B cell (primary cell): ENCODE results near the gene HCN2. TPM values are rescaled to one million over a fixed set of nuclear protein-coding genes. Genes with fewer than 3 reads are reported as not detected.

Experiments used
- ATAC-seq: fragments of 200-7000 bp; cut with Tn5 transposase; one replicate; pipeline ENCODE4 v1.10.0; 2021; ENCODE audit warnings: low read depth, mild to moderate bottlenecking, moderate number of reproducible peaks, moderate library complexity
- CTCF ChIA-PET: fragments of 350-600 bp; sonication (Branson Sonifier 250); formaldehyde crosslinking; loops from one replicate; lab custom pipeline; 2021; ENCODE audit warnings: antibody characterized with exemption, inconsistent platforms; lab: Charles Lee
- POLR2A ChIA-PET: fragments of 350-600 bp; sonication (Branson Sonifier 250); formaldehyde crosslinking; loops from one replicate; lab custom pipeline; 2021; ENCODE audit warnings: antibody characterized with exemption; lab: Charles Lee
- DNase-seq: peaks from one replicate; pipeline ENCODE4 v3.0.0; 2013
- H2AFZ ChIP-seq: 2 replicates; pipeline ENCODE4 v1.6.1; 2012; ENCODE audit warnings: mild to moderate bottlenecking, low read depth, low read length; ENCODE audit not compliant: insufficient read depth, poor library complexity, severe bottlenecking
- H3K27ac ChIP-seq, 2 donors: 1 replicate in 1 of 2; 2 replicates in 1 of 2; pipeline ENCODE4 v1.5.1; 2012 to 2013; ENCODE audit warnings: low read length in 2 of 2, mild to moderate bottlenecking in 2 of 2, moderate library complexity in 1 of 2
- H3K27me3 ChIP-seq, 4 experiments: fragments of 200-600 bp in 1 of 4; sonication (generic) in 1 of 4; replicated peaks in 1 of 4; 1 replicate in 2 of 4; 2 replicates in 2 of 4; pipeline versions ENCODE4 v1.6.1 to v1.7.0; 2013 to 2016; ENCODE audit warnings: low read length in 3 of 4, mild to moderate bottlenecking in 2 of 4, mixed read lengths in 1 of 4, moderate library complexity in 1 of 4; ENCODE audit not compliant: insufficient read depth in 4 of 4, control insufficient read depth in 3 of 4; ENCODE audit errors: control extremely low read depth in 1 of 4
- H3K36me3 ChIP-seq, 2 experiments: replicated peaks in 1 of 2; 1 replicate in 1 of 2; 2 replicates in 1 of 2; pipeline versions ENCODE4 v1.6.1 to v1.7.1; 2013; ENCODE audit warnings: low read length in 1 of 2; ENCODE audit not compliant: insufficient read depth in 2 of 2, control insufficient read depth in 1 of 2; ENCODE audit errors: control extremely low read depth in 1 of 2, extremely low read depth in 1 of 2
- H3K4me1 ChIP-seq, 2 donors: fragments of 200-600 bp in 1 of 2; sonication (generic) in 1 of 2; 1 replicate in 1 of 2; 2 replicates in 1 of 2; pipeline versions ENCODE4 v1.5.1 to v1.6.1; 2013 to 2017; ENCODE audit warnings: low read length in 2 of 2; ENCODE audit not compliant: control insufficient read depth in 2 of 2, insufficient read depth in 2 of 2
- H3K4me2 ChIP-seq: replicated peaks from 2 replicates; pipeline ENCODE3; 2012; ENCODE audit warnings: mild to moderate bottlenecking, low read depth, low read length; ENCODE audit not compliant: poor library complexity, severe bottlenecking
- H3K4me3 ChIP-seq, 5 experiments: fragments of 200-600 bp in 1 of 5; sonication (generic) in 1 of 5; 1 replicate in 3 of 5; 2 replicates in 2 of 5; pipeline versions ENCODE4 v1.5.1 to v1.7.0; 2011 to 2016; ENCODE audit warnings: low read length in 4 of 5, mild to moderate bottlenecking in 4 of 5, low read depth in 2 of 5, control low read depth in 1 of 5, moderate library complexity in 1 of 5; ENCODE audit not compliant: insufficient read depth in 1 of 5; ENCODE audit errors: control extremely low read depth in 1 of 5, extremely low read depth in 1 of 5
- H3K79me2 ChIP-seq: fragments of 200-600 bp; sonication (generic); one replicate; pipeline ENCODE4 v1.6.0; 2016; ENCODE audit warnings: low read length; ENCODE audit not compliant: control insufficient read depth, insufficient read depth
- H3K9ac ChIP-seq: fragments of 200-600 bp; sonication (generic); 2 replicates; pipeline ENCODE4 v1.6.1; 2017; ENCODE audit warnings: mild to moderate bottlenecking, low read length, moderate library complexity
- H3K9me3 ChIP-seq, 3 donors: one replicate each; pipeline versions ENCODE4 v1.6.1 to v1.7.1; 2013; ENCODE audit warnings: low read length in 2 of 3; ENCODE audit not compliant: control insufficient read depth in 2 of 3, insufficient read depth in 1 of 3; ENCODE audit errors: control extremely low read depth in 1 of 3
- H4K20me1 ChIP-seq: 2 replicates; pipeline ENCODE4 v1.6.0; 2012; ENCODE audit warnings: mild to moderate bottlenecking, low read length; ENCODE audit not compliant: insufficient read depth, control insufficient read depth, poor library complexity, severe bottlenecking
- H3K27ac Mint-ChIP-seq: one replicate; pipeline ENCODE4 v1.8.0; 2021; ENCODE audit warnings: mixed read lengths
- H3K27me3 Mint-ChIP-seq: one replicate; pipeline ENCODE4 v1.8.0; 2021; ENCODE audit warnings: mixed read lengths
- H3K4me1 Mint-ChIP-seq: one replicate; pipeline ENCODE4 v1.8.0; 2021; ENCODE audit warnings: mixed read lengths
- H3K4me3 Mint-ChIP-seq: one replicate; pipeline ENCODE4 v1.8.0; 2021; ENCODE audit warnings: mixed read lengths
- H3K9me3 Mint-ChIP-seq: one replicate; pipeline ENCODE4 v1.8.0; 2022; ENCODE audit warnings: mixed read lengths; ENCODE audit not compliant: insufficient read depth
- EZH2 ChIP-seq: IDR thresholded peaks from 2 replicates; pipeline ENCODE4 v1.6.1; 2012; ENCODE audit warnings: borderline replicate concordance, low read depth, mild to moderate bottlenecking, moderate library complexity, low read length; ENCODE audit not compliant: insufficient read depth, poor library complexity, severe bottlenecking
- WGBS: methylation state at CpG from one replicate; pipeline ENCODE4 v1.1.5; 2013; ENCODE audit warnings: missing lambda C conversion rate; ENCODE audit not compliant: insufficient coverage; 5-methylcytosine and 5-hydroxymethylcytosine counted together
- intact Hi-C: fragments of 100-400 bp; cut with micrococcal nuclease; formaldehyde crosslinking; loops from one replicate; pipeline ENCODE4 v1.10.0; 2022
- polyA plus RNA-seq: library from polyadenylated mRNA; depleted of rRNA; stranded (reverse); fragments of >200 nt; gene quantifications from 2 replicates; pipeline ENCODE4 v1.2.3, GENCODE V29; 2012
- total RNA-seq, 2 donors: library from RNA; stranded (reverse); fragments of 120-200 nt in 1 of 2; gene quantifications; 1 replicate in 1 of 2; 2 replicates in 1 of 2; pipeline versions ENCODE4 v1.2.3 to v1.2.4, GENCODE V29; 2013 to 2022
- TF ChIP-seq, protein P1 (sequence below): fragments of 200-600 bp; IDR thresholded peaks from one replicate; pipeline ENCODE4 v1.8.0; 2022; ENCODE audit warnings: antibody characterized with exemption, mild to moderate bottlenecking

The HCN2 gene
- total and polyA plus RNA-seq, 2 donors (not counting 1 experiment from before 2014, with no cell fraction given) = 0.27 to 0.57 TPM

DNA sequence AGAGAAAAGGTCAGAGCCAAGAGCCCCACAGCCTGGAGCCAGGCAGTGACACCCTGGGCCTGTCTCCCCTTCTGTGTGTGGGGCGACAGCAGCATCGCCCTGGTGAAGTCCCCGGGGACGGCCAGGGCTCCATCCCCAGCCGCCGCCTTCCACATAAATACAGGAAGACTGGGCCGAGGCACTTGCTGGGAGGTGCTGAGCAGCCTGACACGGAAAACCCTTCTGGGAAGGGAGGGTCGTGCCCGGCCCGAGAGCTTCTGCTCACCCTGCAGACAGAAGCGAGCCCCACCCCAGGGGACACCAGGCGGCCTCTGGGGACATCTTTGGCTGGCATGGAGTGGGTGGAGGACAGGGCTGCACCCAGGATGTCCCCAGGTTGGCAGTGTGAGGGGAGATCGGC, 55.1 kb downstream of the HCN2 start:
- Histone ChIP-seq H4K20me1 (peaks cover 54% of the 10 kb centered on the region), H3K27me3 (no peaks in the 10 kb centered on the region), H3K4me3 (no peak overlapping the region), H3K9me3 (no peaks in the 10 kb centered on the region), H3K9ac (no peak overlapping the region), H3K79me2 (no peaks in the 10 kb centered on the region), H3K4me1 (peaks cover 0 to 10% of the 10 kb centered on the region in 2 donors), H3K4me2 (no peak overlapping the region), H3K27ac (peak overlapping the region in 1 of 2 donors; percentile 43), H2AFZ (no peak overlapping the region), H3K36me3 (peaks cover 0 to 26% of the 10 kb centered on the region in 2 experiments)
- peaks cover 11% of the 10 kb centered on the region for H3K4me1 Mint-ChIP-seq
- H3K27me3 Mint-ChIP-seq = no peaks in the 10 kb centered on the region
- no peaks in the 10 kb centered on the region for H3K9me3 Mint-ChIP-seq
- TF ChIP-seq, protein P1, sequence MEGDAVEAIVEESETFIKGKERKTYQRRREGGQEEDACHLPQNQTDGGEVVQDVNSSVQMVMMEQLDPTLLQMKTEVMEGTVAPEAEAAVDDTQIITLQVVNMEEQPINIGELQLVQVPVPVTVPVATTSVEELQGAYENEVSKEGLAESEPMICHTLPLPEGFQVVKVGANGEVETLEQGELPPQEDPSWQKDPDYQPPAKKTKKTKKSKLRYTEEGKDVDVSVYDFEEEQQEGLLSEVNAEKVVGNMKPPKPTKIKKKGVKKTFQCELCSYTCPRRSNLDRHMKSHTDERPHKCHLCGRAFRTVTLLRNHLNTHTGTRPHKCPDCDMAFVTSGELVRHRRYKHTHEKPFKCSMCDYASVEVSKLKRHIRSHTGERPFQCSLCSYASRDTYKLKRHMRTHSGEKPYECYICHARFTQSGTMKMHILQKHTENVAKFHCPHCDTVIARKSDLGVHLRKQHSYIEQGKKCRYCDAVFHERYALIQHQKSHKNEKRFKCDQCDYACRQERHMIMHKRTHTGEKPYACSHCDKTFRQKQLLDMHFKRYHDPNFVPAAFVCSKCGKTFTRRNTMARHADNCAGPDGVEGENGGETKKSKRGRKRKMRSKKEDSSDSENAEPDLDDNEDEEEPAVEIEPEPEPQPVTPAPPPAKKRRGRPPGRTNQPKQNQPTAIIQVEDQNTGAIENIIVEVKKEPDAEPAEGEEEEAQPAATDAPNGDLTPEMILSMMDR = no peak
- TF ChIP-seq EZH2 = no peak
- ATAC-seq (no peak), DNase-seq (no peak)
- CTCF ChIA-PET = no interaction called here
- intact Hi-C loops = no loop called here
- no peak overlapping the region for H3K4me3 Mint-ChIP-seq
- POLR2A ChIA-PET = no interaction called here
- WGBS = 73% methylated on average over 8 of the region's 14 CpGs
- H3K27ac Mint-ChIP-seq = peak overlapping the region; percentile 70

DNA sequence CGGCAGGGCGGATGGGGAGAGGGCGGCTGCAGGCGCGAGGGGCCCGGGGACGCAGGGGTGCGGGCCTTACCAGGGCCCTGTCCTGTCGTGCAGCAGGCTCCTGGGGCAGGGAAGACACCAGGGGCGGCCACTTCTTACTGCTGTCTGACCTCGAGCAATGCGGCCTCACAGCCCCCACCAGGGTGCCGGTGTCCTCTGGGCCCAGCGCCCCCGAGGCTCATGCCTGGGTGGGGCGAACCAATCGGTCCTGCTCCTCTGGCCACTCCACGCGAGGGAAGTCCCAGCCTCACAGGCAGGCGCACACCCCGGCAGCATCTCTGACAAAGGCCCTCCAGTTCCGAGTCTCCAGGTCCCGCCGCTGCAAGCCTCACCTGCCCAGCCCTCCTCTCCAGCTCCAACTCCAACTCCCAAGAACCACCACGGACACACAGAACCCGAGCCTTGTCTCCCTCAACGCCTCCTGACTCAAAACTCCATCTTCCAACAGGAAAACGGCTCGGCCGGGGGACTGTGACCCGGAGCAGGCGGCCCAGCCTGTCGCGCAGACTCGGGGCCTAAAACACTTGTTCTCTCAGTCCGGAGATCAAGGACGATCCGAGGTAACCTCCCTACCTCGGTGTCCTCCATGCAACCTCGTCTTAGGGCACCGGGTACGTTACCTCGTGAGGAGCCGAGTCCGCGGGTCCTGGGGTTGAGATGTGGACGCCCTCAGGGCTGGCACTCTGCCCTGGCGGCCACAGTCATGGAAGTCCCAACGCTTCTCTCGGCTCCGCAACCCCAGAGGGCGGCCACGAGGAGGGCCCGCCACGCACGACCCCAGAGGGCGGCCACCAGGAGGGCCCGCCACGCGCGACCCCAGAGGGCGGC, 56.5 kb downstream of the HCN2 start:
- ChIA-PET CTCF (no interaction called here), POLR2A (no interaction called here)
- Histone ChIP-seq H4K20me1 (peaks cover 67% of the 10 kb centered on the region), H3K27ac (no peak overlapping the region), H3K9ac (no peak overlapping the region), H3K79me2 (peaks cover 11% of the 10 kb centered on the region), H3K27me3 (no peaks in the 10 kb centered on the region), H2AFZ (no peak overlapping the region), H3K9me3 (no peaks in the 10 kb centered on the region), H3K4me3 (no peak overlapping the region), H3K4me2 (no peak overlapping the region), H3K4me1 (no peaks in the 10 kb centered on the region), H3K36me3 (peaks cover 0 to 35% of the 10 kb centered on the region in 2 experiments)
- peak overlapping the region; percentile 78 for H3K27ac Mint-ChIP-seq
- no peaks in the 10 kb centered on the region for H3K9me3 Mint-ChIP-seq
- peaks cover 11% of the 10 kb centered on the region for H3K4me1 Mint-ChIP-seq
- intact Hi-C loops = loop anchor here (2.0 kb wide), 1 partner anchor 15 kb away; no protein-coding TSS in a partner anchor
- no peak overlapping the region for H3K4me3 Mint-ChIP-seq
- no peaks in the 10 kb centered on the region for H3K27me3 Mint-ChIP-seq
- ATAC-seq (no peak), DNase-seq (no peak)
- TF ChIP-seq, protein P1 = no peak
- TF ChIP-seq EZH2 = no peak
- WGBS = 97% methylated on average over 59 of the region's 62 CpGs
